Measurements from ENCODE around the gene GOLGA6B.
"Not testable (repeated sequence)": the region's sequence is repeated elsewhere in the genome, so short reads cannot be mapped to it uniquely, and the experiment has no call there.

DNA sequence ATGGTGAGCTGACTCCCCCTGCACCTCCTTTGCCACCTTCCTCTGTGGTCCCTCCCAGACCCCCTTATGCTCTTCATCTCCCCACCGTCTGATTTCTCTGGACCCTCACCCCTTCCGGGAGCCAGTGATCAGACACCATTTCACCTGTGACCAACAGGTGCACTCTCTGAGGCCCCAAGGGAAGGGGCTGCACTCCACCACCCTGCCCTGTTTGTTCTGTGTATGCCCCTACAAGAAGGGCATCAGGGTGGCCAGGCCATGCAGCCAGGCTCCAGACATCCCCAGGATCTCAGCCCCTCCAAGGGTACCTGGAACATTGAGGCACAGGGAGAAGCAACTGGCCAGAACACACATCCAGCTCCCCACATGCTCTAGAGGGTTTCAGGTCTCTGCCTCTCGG lies 42.2 kb upstream of the GOLGA6B start:
- TF ChIP-seq CTCF (IDR thresholded peaks at IDR 0.05); ZFX (IDR thresholded peaks at IDR 0.05; ENCODE audit: borderline replicate concordance): not testable (repeated sequence)
